ENCODE measurements around the gene PDHB.

GRCh38 chr3:58470363-58471024 lies 36.9 kb upstream of the PDHB start:
- TF ChIP-seq CTCF (IDR thresholded peaks at IDR 0.05): no peak
- no peak for TF ChIP-seq POLR2A (IDR thresholded peaks at IDR 0.05)

Measured in right lobe of liver (tissue), 4 donors.